ENCODE data around the gene CACNA1D.
A peak's percentile ranks its signal among the peaks of the same experiment; 100 is the strongest.

Gene CACNA1D

GRCh38 chr3:53764026-53764775 is 269.8 kb downstream of the CACNA1D start:
- DNase-seq, result no peak

- no peak for DNase-seq
Observed at GRCh38 chr3:53765753-53766152, 271.3 kb downstream of the CACNA1D start.

GRCh38 chr3:53766706-53767105 is 272.3 kb downstream of the CACNA1D start:
- DNase-seq, result no peak

- DNase-seq, result no peak
Observed at GRCh38 chr3:53768478-53769459, 274.4 kb downstream of the CACNA1D start.

- DNase-seq, result no peak
Observed at GRCh38 chr3:53772562-53772961, 278.2 kb downstream of the CACNA1D start.

GRCh38 chr3:53773021-53773436 is 278.6 kb downstream of the CACNA1D start:
- DNase-seq, result no peak

GRCh38 chr3:53773611-53774368 is 279.4 kb downstream of the CACNA1D start:
- DNase-seq, result peak; percentile 3

GRCh38 chr3:53774414-53774813 is 280.0 kb downstream of the CACNA1D start:
- DNase-seq, result no peak

- DNase-seq, result no peak
Observed at GRCh38 chr3:53775018-53775417, 280.6 kb downstream of the CACNA1D start.

GRCh38 chr3:53775834-53776251 is 281.4 kb downstream of the CACNA1D start:
- no peak for DNase-seq

GRCh38 chr3:53776494-53777101 is 282.2 kb downstream of the CACNA1D start:
- DNase-seq, result no peak

- DNase-seq, result no peak
Observed at GRCh38 chr3:53777468-53777867, 283.1 kb downstream of the CACNA1D start.

GRCh38 chr3:53778153-53778552 is 283.7 kb downstream of the CACNA1D start:
- DNase-seq, result no peak

- no peak for DNase-seq
Observed at GRCh38 chr3:53780171-53780570, 285.8 kb downstream of the CACNA1D start.

- no peak for DNase-seq
Observed at GRCh38 chr3:53780806-53781205, 286.4 kb downstream of the CACNA1D start.

GRCh38 chr3:53787016-53787415 is 292.6 kb downstream of the CACNA1D start:
- DNase-seq, result no peak

- no peak for DNase-seq
Observed at GRCh38 chr3:53788038-53788437, 293.6 kb downstream of the CACNA1D start.

- no peak for DNase-seq
Observed at GRCh38 chr3:53789459-53789858, 295.0 kb downstream of the CACNA1D start.

GRCh38 chr3:53790470-53790869 is 296.1 kb downstream of the CACNA1D start:
- no peak for DNase-seq

- no peak for DNase-seq
Observed at GRCh38 chr3:53791317-53791716, 296.9 kb downstream of the CACNA1D start.

GRCh38 chr3:53792866-53793265 is 298.5 kb downstream of the CACNA1D start:
- DNase-seq, result no peak

- DNase-seq, result no peak
Observed at GRCh38 chr3:53794597-53794996, 300.2 kb downstream of the CACNA1D start.

GRCh38 chr3:53795176-53795575 is 300.8 kb downstream of the CACNA1D start:
- DNase-seq, result no peak

Data from OCI-M1 (cell line).